Activated CD4-positive, alpha-beta memory T cell treated with anti-CD3 and anti-CD28 coated beads for 36 hours (primary cell): ENCODE results near the gene ZACN. TPM values are rescaled to one million over a fixed set of nuclear protein-coding genes. Genes with fewer than 3 reads are reported as not detected.
A peak's percentile ranks its signal among the peaks of the same experiment; 100 is the strongest.

Experiments
- CTCF ChIA-PET: fragments of 350-600 bp; sonication (Branson Sonifier 250); formaldehyde crosslinking; loops from one replicate; lab custom pipeline; 2021; ENCODE audit warnings: antibody characterized with exemption, inconsistent platforms; lab: Charles Lee
- POLR2A ChIA-PET: fragments of 350-600 bp; sonication (Branson Sonifier 250); formaldehyde crosslinking; loops from one replicate; lab custom pipeline; 2021; ENCODE audit warnings: antibody characterized with exemption; lab: Charles Lee
- DNase-seq: peaks from one replicate; pipeline ENCODE4 v3.0.0-alpha.2; 2020
- H3K27ac Mint-ChIP-seq: one replicate; pipeline ENCODE4 v1.8.0; 2021; ENCODE audit warnings: mixed read lengths
- H3K27me3 Mint-ChIP-seq: one replicate; pipeline ENCODE4 v1.8.0; 2021; ENCODE audit warnings: mixed read lengths
- H3K36me3 Mint-ChIP-seq: one replicate; pipeline ENCODE4 v1.8.0; 2021; ENCODE audit warnings: mixed read lengths
- H3K4me1 Mint-ChIP-seq: one replicate; pipeline ENCODE4 v1.8.0; 2021; ENCODE audit warnings: low read depth, mixed read lengths
- H3K4me3 Mint-ChIP-seq: one replicate; pipeline ENCODE4 v1.8.0; 2021; ENCODE audit warnings: mild to moderate bottlenecking, mixed read lengths
- H3K9me3 Mint-ChIP-seq: one replicate; pipeline ENCODE4 v1.8.0; 2021; ENCODE audit warnings: mixed read lengths
- intact Hi-C: fragments of 100-400 bp; cut with micrococcal nuclease; formaldehyde crosslinking; loops from one replicate; pipeline ENCODE4 v1.15.1; 2023
- total RNA-seq, 2 experiments: library from RNA; stranded (reverse); gene quantifications; one replicate each; pipeline ENCODE4 v1.2.3, GENCODE V29; 2021

The ZACN gene
- total RNA-seq, 2 experiments from 2014 or later: 4.9 to 5.1 TPM

GRCh38 chr17:76111956-76112355 lies 33.0 kb downstream of the ZACN start:
- ChIA-PET CTCF (interaction anchor here (0.8 to 19.6 kb wide), 3 partner anchors 9 to 168 kb away, joined by 4 to 337 read pairs (median 7); no protein-coding TSS in a partner anchor), POLR2A (interaction anchor here (0.6 kb wide), 1 partner anchor 153 kb away, joined by 4 read pairs; the partner anchor contains the start of gene UBALD2)
- Mint-ChIP-seq H3K36me3 (no peaks in the 10 kb centered on the region), H3K27ac (no peak overlapping the region), H3K9me3 (no peaks in the 10 kb centered on the region), H3K4me1 (no peaks in the 10 kb centered on the region), H3K4me3 (no peak overlapping the region), H3K27me3 (no peaks in the 10 kb centered on the region)
- intact Hi-C loops: no loop called here
- DNase-seq: no peak

DNA sequence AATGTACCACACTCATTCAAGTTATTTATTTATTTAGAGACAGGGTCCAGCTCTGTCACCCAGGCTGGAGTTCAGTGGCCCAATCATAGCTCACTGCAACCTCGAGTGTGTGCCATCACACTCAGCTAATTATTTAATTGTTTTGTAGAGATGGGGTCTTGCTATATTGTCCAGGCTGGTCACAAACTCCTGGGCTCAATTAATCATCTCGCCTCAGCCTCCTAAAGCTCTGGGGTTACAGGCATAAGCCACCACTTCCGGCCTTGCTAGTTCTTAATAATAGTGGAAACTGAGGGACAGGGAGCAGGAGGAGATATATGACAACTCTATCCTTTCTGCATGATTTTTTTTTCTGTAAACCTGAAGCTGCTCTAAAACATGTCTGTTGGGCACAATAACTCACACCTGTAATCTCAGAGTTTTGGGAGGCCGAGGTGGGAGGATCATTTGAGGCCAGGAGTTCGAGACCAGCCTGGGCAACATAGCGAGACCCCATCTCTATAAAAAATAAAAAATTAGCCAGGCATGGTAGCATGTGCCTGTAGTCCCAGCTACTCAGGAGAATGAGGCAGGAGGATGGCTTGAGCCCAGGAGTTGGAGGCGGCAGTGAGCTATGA lies 36.3 kb downstream of the ZACN start:
- Mint-ChIP-seq H3K4me3 (no peak overlapping the region), H3K9me3 (no peaks in the 10 kb centered on the region), H3K4me1 (no peaks in the 10 kb centered on the region), H3K27me3 (no peaks in the 10 kb centered on the region), H3K36me3 (no peaks in the 10 kb centered on the region), H3K27ac (no peak overlapping the region)
- DNase-seq: no peak
- intact Hi-C loops: no loop called here
- POLR2A ChIA-PET: interaction anchor here (1.0 to 1.6 kb wide), 3 partner anchors 65 to 150 kb away, joined by 3 read pairs; partner anchors contain the start of gene UBALD2
- CTCF ChIA-PET: interaction anchor here (0.6 to 19.6 kb wide), 8 partner anchors 10 to 283 kb away, joined by 3 to 337 read pairs (median 4); partner anchors contain the start of gene FOXJ1

- peaks cover 4% of the 10 kb centered on the region for H3K4me1 Mint-ChIP-seq
- no peaks in the 10 kb centered on the region for H3K9me3 Mint-ChIP-seq
- no peaks in the 10 kb centered on the region for H3K27me3 Mint-ChIP-seq
- no peak overlapping the region for H3K27ac Mint-ChIP-seq
- intact Hi-C loops: no loop called here
- CTCF ChIA-PET: interaction anchor here (0.6 to 19.6 kb wide), 14 partner anchors 26 to 179 kb away, joined by 3 to 337 read pairs (median 6); no protein-coding TSS in a partner anchor
- no peak overlapping the region for H3K4me3 Mint-ChIP-seq
- H3K36me3 Mint-ChIP-seq: no peaks in the 10 kb centered on the region
- POLR2A ChIA-PET: interaction anchor here (1.2 to 2.4 kb wide), 4 partner anchors 146 to 160 kb away, joined by 3 to 9 read pairs (median 5); partner anchors contain the start of gene UBALD2
- no peak for DNase-seq
These were observed 40.7 kb downstream of the ZACN start for GRCh38 chr17:76119409-76120371.

DNA sequence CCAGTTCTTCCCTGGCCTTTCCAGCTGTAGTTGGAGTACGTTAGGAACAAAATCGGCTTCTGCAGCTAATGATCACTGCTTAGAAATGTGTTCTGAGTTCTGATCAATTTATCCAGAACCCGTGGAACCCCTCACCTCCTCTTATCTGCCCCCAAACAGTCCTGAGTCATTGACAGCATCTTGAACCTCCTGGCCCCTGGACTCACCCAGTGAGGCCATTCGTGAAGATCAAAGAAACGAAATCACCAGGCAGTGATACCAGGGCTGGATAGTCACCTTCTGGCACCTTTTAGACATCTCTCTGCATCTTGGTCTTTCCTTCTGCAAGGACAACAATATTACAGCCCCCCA lies 41.7 kb downstream of the ZACN start:
- CTCF ChIA-PET: interaction anchor here (0.6 to 19.6 kb wide), 24 partner anchors 9 to 277 kb away, joined by 3 to 337 read pairs (median 5); partner anchors contain the start of gene EXOC7
- H3K27me3 Mint-ChIP-seq: no peaks in the 10 kb centered on the region
- intact Hi-C loops: loop anchor here (1.0 kb wide), 2 partner anchors 62 to 159 kb away; no protein-coding TSS in a partner anchor
- H3K4me1 Mint-ChIP-seq: peaks cover 4% of the 10 kb centered on the region
- no peaks in the 10 kb centered on the region for H3K36me3 Mint-ChIP-seq
- H3K27ac Mint-ChIP-seq: no peak overlapping the region
- no peak for DNase-seq
- H3K9me3 Mint-ChIP-seq: no peaks in the 10 kb centered on the region
- no peak overlapping the region for H3K4me3 Mint-ChIP-seq
- POLR2A ChIA-PET: interaction anchor here (0.9 to 2.4 kb wide), 7 partner anchors 59 to 264 kb away, joined by 3 to 14 read pairs (median 4); partner anchors contain the start of genes SPHK1 and UBALD2

- Mint-ChIP-seq H3K9me3 (no peaks in the 10 kb centered on the region), H3K36me3 (no peaks in the 10 kb centered on the region), H3K4me3 (no peak overlapping the region), H3K27me3 (no peaks in the 10 kb centered on the region), H3K27ac (no peak overlapping the region), H3K4me1 (peaks cover 9% of the 10 kb centered on the region)
- intact Hi-C loops: loop anchor here (1.0 kb wide), 2 partner anchors 60 to 157 kb away; no protein-coding TSS in a partner anchor
- peak; percentile 35 for DNase-seq
- ChIA-PET CTCF (interaction anchor here (0.5 to 19.6 kb wide), 30 partner anchors 11 to 276 kb away, joined by 3 to 337 read pairs (median 5); partner anchors contain the start of gene EXOC7), POLR2A (interaction anchor here (0.6 to 2.4 kb wide), 8 partner anchors 58 to 245 kb away, joined by 3 to 14 read pairs (median 4); partner anchors contain the start of gene UBALD2)
These were observed 43.0 kb downstream of the ZACN start for GRCh38 chr17:76121932-76122430.

DNA sequence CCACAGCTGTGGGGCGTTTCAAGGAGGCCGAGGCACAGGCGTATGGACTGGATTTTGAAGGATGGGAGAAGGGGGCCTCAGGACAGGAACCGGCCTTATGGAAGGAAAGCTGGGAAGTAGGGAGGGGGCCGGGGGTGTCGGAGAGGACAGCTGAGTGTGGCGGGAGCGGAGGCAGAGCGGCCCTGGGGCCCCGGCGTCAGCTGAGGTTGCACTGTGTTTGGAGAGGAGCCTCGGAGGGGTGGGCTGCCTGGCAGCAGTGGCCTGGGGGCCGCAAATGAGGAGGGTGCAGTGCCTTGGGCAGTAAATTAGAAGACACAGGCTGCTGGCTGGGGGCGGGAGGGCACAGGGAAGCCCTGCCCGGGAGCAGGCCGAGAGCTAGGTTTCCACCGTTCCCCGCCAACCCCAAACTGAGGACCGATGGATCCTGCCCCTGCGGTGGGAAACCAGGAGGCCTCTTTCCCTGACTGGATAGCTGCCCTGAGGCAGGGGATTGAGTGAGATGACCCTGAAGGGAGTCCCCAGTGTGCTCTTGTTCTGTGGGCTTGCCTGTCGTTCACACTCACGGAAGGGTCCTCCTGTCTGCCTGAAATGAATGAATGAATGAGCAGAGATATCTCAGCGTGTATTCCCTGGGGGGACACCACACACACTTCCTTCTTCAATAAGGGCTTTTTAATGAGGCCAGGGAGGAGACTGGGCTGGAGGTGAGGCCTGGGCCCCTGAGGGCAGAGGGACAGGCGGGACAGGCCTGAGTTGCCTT lies 43.6 kb downstream of the ZACN start:
- intact Hi-C loops: no loop called here
- ChIA-PET POLR2A (interaction anchor here (0.8 to 2.4 kb wide), 5 partner anchors 143 to 157 kb away, joined by 3 to 14 read pairs (median 4); partner anchors contain the start of gene UBALD2), CTCF (interaction anchor here (0.5 to 19.6 kb wide), 14 partner anchors 53 to 209 kb away, joined by 3 to 337 read pairs (median 7); no protein-coding TSS in a partner anchor)
- DNase-seq: no peak
- H3K36me3 Mint-ChIP-seq: no peaks in the 10 kb centered on the region
- no peaks in the 10 kb centered on the region for H3K27me3 Mint-ChIP-seq
- H3K9me3 Mint-ChIP-seq: no peaks in the 10 kb centered on the region
- no peak overlapping the region for H3K4me3 Mint-ChIP-seq
- peaks cover 12% of the 10 kb centered on the region for H3K4me1 Mint-ChIP-seq
- no peak overlapping the region for H3K27ac Mint-ChIP-seq

DNA sequence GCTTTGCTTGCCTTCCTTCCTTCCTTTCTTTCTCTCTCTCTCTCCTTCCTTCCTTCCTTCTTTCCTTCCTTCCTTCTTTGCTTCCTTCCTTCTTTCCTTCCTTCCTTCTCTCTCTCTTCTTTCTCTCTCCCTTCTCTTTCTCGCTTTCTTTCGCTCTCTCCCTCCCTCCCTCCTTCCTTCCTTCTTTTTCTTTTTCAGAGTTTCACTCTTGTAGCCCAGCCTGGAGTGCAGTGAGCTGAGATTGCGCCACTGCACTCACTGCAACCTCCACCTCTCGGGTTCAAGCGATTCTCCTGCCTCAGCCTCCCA lies 44.2 kb downstream of the ZACN start:
- H3K4me1 Mint-ChIP-seq: peaks cover 12% of the 10 kb centered on the region
- H3K4me3 Mint-ChIP-seq: no peak overlapping the region
- no peaks in the 10 kb centered on the region for H3K27me3 Mint-ChIP-seq
- intact Hi-C loops: no loop called here
- ChIA-PET POLR2A (interaction anchor here (0.8 kb wide), 1 partner anchor 150 kb away, joined by 3 read pairs; no protein-coding TSS in a partner anchor), CTCF (interaction anchor here (0.7 to 19.6 kb wide), 8 partner anchors 18 to 157 kb away, joined by 3 to 337 read pairs (median 6); partner anchors contain the start of gene FOXJ1)
- DNase-seq: no peak
- H3K27ac Mint-ChIP-seq: no peak overlapping the region
- no peaks in the 10 kb centered on the region for H3K9me3 Mint-ChIP-seq
- H3K36me3 Mint-ChIP-seq: no peaks in the 10 kb centered on the region

DNA sequence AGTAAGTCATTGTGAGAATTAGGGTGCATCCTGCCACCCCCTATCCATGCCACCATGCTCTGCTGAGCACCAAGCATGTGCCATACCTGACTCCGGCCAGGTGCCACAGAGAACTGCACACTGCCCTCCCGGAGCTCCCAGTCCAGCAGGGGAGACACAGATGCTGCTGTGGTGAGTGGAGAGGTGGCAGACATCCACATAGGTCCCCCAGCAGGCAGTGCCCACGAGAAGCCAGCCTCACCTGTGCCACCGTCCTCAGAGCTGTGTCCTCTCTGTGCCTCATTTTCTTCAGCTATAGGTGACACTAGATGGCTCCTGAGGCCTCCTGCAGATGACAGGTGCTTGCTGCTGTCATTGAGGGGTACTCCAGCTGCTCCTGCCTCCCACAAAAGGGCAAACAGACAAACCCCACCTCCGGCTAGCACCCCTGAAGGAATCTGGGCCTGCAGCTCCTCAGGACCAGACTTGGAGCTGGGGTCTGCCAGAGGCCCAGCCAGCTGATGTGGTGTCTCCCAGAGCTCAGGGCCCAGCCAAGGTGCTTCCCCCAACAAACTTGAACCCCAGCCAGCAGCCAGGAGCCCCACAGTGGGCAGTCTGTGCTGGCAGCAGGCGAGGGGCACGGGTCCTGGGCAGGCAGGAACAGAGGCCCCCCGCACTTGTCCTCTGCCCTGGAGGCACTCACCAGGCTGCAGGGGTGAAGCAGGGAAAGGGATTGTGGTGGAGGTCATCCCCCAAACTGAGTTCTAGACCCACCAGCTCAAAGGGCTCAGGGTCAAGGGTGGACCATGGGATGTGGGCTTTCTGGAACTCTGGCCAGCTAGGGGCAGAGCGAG lies 45.0 kb downstream of the ZACN start:
- POLR2A ChIA-PET: no interaction called here
- H3K9me3 Mint-ChIP-seq: no peaks in the 10 kb centered on the region
- CTCF ChIA-PET: interaction anchor here (0.7 to 19.6 kb wide), 11 partner anchors 17 to 274 kb away, joined by 3 to 337 read pairs (median 4); partner anchors contain the start of gene FOXJ1
- peak overlapping the region; percentile 45 for H3K27ac Mint-ChIP-seq
- peaks cover 12% of the 10 kb centered on the region for H3K4me1 Mint-ChIP-seq
- H3K36me3 Mint-ChIP-seq: no peaks in the 10 kb centered on the region
- DNase-seq: no peak
- intact Hi-C loops: no loop called here
- H3K27me3 Mint-ChIP-seq: no peaks in the 10 kb centered on the region
- H3K4me3 Mint-ChIP-seq: no peak overlapping the region

- intact Hi-C loops: no loop called here
- H3K27ac Mint-ChIP-seq: peak overlapping the region; percentile 33
- ChIA-PET POLR2A (interaction anchor here (1.2 kb wide), 1 partner anchor 54 kb away, joined by 3 read pairs; no protein-coding TSS in a partner anchor), CTCF (interaction anchor here (0.6 to 19.6 kb wide), 12 partner anchors 9 to 273 kb away, joined by 3 to 337 read pairs (median 4); partner anchors contain the start of gene FOXJ1)
- no peak overlapping the region for H3K4me3 Mint-ChIP-seq
- H3K9me3 Mint-ChIP-seq: no peaks in the 10 kb centered on the region
- no peaks in the 10 kb centered on the region for H3K27me3 Mint-ChIP-seq
- DNase-seq: peak; percentile 29
- no peaks in the 10 kb centered on the region for H3K36me3 Mint-ChIP-seq
- peaks cover 12% of the 10 kb centered on the region for H3K4me1 Mint-ChIP-seq
These were observed 45.8 kb downstream of the ZACN start for GRCh38 chr17:76124582-76125390.
